Measurements from ENCODE around the gene STIM2. TPM values are rescaled to one million over a fixed set of nuclear protein-coding genes. Genes with fewer than 3 reads are reported as not detected.

The STIM2 gene
- total and polyA plus RNA-seq, 9 of the 15 experiments (the other 6 are each of a cell fraction or from before 2014, with no cell fraction given): 7.2 to 26.8 (median 15.4) TPM

DNA sequence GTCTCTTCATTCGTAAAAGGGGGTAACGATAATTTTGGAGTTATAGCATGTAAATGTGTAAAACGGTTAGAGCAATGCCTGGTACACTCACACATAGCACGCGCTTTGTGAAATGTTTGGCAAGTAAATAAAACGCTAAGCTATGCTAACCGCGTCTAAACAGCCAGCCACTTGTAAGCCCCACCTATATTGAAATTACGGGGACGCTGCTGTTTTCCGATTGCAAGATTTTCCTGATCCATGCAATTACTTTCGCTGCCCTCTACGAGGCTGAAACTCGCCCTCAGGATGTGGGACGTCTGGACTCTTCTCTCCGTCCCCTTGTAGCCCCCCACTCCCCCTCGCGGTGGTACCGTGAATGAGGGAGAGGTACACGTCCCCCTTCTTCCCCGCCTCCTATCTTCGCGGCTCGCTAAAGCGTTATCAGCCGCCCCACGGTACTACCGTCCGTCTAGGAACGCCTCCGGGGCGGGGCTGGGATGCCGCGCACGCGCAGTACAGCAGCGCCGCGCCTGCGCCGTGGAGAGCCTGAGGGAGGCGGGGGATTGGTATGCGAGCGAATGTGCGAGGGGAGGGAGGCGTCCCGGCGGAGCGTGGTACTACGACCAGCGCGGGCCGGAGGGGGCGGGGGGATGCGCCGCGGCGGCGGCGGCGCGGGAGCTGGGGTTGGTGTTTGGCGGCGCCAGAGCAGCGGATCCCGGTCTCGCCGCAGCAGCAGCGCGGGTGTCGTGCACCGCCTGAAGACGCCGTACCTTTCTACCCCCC, at the start of gene STIM2 (continued):
- TF ChIP-seq, protein P1, sequence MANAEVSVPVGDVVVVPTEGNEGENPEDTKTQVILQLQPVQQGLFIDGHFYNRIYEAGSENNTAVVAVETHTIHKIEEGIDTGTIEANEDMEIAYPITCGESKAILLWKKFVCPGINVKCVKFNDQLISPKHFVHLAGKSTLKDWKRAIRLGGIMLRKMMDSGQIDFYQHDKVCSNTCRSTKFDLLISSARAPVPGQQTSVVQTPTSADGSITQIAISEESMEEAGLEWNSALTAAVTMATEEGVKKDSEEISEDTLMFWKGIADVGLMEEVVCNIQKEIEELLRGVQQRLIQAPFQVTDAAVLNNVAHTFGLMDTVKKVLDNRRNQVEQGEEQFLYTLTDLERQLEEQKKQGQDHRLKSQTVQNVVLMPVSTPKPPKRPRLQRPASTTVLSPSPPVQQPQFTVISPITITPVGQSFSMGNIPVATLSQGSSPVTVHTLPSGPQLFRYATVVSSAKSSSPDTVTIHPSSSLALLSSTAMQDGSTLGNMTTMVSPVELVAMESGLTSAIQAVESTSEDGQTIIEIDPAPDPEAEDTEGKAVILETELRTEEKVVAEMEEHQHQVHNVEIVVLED (CRISPR knock-in tag; IDR thresholded peaks at IDR 0.05): no peak
- TF ChIP-seq PTTG1 (tag; IDR thresholded peaks at IDR 0.05; ENCODE audit: low read depth) (no peak), HDAC2 (IDR thresholded peaks at IDR 0.05) (peak; percentile 68), CHD4 (IDR thresholded peaks at IDR 0.05; ENCODE audit: insufficient read depth, insufficient replicate concordance, low read depth, low read length, poor library complexity, severe bottlenecking) (no peak), TBP (optimal IDR thresholded peaks at IDR 0.05; ENCODE audit: low read depth, low read length) (peak; percentile 73), NONO (IDR thresholded peaks at IDR 0.05; ENCODE audit: low read depth in 2 of 2, low read length in 1 of 2) (no peak; a peak in 1 of 4 replicates), POLR2G (IDR thresholded peaks at IDR 0.05; ENCODE audit: low read depth, low read length) (peak; percentile 83), ZNF311 (CRISPR knock-in tag; IDR thresholded peaks at IDR 0.05) (no peak), PHTF2 (CRISPR knock-in tag; IDR thresholded peaks at IDR 0.05) (no peak), NFE2L1 (tag; IDR thresholded peaks at IDR 0.05; ENCODE audit: borderline replicate concordance, low read depth) (no peak), GABPB2 (CRISPR knock-in tag; conservative IDR thresholded peaks at IDR 0.05) (no peak), ZNF324 (CRISPR knock-in tag; IDR thresholded peaks at IDR 0.05) (no peak), ZNF263 (CRISPR knock-in tag; IDR thresholded peaks at IDR 0.05; ENCODE audit: borderline replicate concordance) (no peak), ZNF282 (CRISPR knock-in tag; IDR thresholded peaks at IDR 0.05) (no peak)
- TF ChIP-seq, protein P2, sequence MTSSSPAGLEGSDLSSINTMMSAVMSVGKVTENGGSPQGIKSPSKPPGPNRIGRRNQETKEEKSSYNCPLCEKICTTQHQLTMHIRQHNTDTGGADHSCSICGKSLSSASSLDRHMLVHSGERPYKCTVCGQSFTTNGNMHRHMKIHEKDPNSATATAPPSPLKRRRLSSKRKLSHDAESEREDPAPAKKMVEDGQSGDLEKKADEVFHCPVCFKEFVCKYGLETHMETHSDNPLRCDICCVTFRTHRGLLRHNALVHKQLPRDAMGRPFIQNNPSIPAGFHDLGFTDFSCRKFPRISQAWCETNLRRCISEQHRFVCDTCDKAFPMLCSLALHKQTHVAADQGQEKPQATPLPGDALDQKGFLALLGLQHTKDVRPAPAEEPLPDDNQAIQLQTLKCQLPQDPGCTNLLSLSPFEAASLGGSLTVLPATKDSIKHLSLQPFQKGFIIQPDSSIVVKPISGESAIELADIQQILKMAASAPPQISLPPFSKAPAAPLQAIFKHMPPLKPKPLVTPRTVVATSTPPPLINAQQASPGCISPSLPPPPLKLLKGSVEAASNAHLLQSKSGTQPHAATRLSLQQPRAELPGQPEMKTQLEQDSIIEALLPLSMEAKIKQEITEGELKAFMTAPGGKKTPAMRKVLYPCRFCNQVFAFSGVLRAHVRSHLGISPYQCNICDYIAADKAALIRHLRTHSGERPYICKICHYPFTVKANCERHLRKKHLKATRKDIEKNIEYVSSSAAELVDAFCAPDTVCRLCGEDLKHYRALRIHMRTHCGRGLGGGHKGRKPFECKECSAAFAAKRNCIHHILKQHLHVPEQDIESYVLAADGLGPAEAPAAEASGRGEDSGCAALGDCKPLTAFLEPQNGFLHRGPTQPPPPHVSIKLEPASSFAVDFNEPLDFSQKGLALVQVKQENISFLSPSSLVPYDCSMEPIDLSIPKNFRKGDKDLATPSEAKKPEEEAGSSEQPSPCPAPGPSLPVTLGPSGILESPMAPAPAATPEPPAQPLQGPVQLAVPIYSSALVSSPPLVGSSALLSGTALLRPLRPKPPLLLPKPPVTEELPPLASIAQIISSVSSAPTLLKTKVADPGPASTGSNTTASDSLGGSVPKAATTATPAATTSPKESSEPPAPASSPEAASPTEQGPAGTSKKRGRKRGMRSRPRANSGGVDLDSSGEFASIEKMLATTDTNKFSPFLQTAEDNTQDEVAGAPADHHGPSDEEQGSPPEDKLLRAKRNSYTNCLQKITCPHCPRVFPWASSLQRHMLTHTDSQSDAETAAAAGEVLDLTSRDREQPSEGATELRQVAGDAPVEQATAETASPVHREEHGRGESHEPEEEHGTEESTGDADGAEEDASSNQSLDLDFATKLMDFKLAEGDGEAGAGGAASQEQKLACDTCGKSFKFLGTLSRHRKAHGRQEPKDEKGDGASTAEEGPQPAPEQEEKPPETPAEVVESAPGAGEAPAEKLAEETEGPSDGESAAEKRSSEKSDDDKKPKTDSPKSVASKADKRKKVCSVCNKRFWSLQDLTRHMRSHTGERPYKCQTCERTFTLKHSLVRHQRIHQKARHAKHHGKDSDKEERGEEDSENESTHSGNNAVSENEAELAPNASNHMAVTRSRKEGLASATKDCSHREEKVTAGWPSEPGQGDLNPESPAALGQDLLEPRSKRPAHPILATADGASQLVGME (CRISPR knock-in tag; IDR thresholded peaks at IDR 0.05): no peak
- TF ChIP-seq, protein P3, sequence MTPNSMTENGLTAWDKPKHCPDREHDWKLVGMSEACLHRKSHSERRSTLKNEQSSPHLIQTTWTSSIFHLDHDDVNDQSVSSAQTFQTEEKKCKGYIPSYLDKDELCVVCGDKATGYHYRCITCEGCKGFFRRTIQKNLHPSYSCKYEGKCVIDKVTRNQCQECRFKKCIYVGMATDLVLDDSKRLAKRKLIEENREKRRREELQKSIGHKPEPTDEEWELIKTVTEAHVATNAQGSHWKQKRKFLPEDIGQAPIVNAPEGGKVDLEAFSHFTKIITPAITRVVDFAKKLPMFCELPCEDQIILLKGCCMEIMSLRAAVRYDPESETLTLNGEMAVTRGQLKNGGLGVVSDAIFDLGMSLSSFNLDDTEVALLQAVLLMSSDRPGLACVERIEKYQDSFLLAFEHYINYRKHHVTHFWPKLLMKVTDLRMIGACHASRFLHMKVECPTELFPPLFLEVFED (CRISPR knock-in tag; conservative IDR thresholded peaks at IDR 0.05): peak; percentile 32; the same call in 1 of the 2 replicates
- TF ChIP-seq, protein P4, sequence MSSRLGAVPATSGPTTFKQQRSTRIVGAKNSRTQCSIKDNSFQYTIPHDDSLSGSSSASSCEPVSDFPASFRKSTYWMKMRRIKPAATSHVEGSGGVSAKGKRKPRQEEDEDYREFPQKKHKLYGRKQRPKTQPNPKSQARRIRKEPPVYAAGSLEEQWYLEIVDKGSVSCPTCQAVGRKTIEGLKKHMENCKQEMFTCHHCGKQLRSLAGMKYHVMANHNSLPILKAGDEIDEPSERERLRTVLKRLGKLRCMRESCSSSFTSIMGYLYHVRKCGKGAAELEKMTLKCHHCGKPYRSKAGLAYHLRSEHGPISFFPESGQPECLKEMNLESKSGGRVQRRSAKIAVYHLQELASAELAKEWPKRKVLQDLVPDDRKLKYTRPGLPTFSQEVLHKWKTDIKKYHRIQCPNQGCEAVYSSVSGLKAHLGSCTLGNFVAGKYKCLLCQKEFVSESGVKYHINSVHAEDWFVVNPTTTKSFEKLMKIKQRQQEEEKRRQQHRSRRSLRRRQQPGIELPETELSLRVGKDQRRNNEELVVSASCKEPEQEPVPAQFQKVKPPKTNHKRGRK (tag; IDR thresholded peaks at IDR 0.05): no peak

All from K562 (cell line).